WTC11 (cell line): ENCODE measurements around the gene ASTN2. TPM values are rescaled to one million over a fixed set of nuclear protein-coding genes. Genes with fewer than 3 reads are reported as not detected.

Experiments used
- ATAC-seq: fragments of 200-7000 bp; cut with Tn5 transposase; 2 replicates; pipeline ENCODE4 v1.10.0; 2021; ENCODE audit warnings: mild to moderate bottlenecking, moderate library complexity
- CTCF ChIA-PET: fragments of 300-600 bp; sonication (Branson Sonifier 250); formaldehyde crosslinking; loops from one replicate; lab custom pipeline; 2021; ENCODE audit warnings: antibody characterized with exemption; lab: Charles Lee
- POLR2A ChIA-PET: fragments of 350-600 bp; sonication (Branson Sonifier 250); formaldehyde crosslinking; loops from one replicate; lab custom pipeline; 2021; ENCODE audit warnings: antibody characterized with exemption; lab: Charles Lee
- DNase-seq: peaks from one replicate; pipeline ENCODE4 v3.0.0; 2021; ENCODE audit warnings: low spot score
- H3K27ac Mint-ChIP-seq: 2 replicates; pipeline ENCODE4 v1.8.0; 2021; ENCODE audit warnings: mixed read lengths
- H3K27me3 Mint-ChIP-seq: 2 replicates; pipeline ENCODE4 v1.8.0; 2021; ENCODE audit warnings: low read depth, mild to moderate bottlenecking, moderate library complexity, mixed read lengths
- H3K36me3 Mint-ChIP-seq: 2 replicates; pipeline ENCODE4 v1.8.0; 2021; ENCODE audit warnings: mixed read lengths
- H3K4me1 Mint-ChIP-seq: 2 replicates; pipeline ENCODE4 v1.8.0; 2022; ENCODE audit warnings: mixed read lengths
- H3K4me3 Mint-ChIP-seq: 2 replicates; pipeline ENCODE4 v1.8.0; 2021; ENCODE audit warnings: mild to moderate bottlenecking, moderate library complexity, mixed read lengths
- H3K9me3 Mint-ChIP-seq: 2 replicates; pipeline ENCODE4 v1.8.0; 2021; ENCODE audit warnings: mixed read lengths
- ATF1 ChIP-seq: sonication (generic); formaldehyde crosslinking; IDR thresholded peaks from 2 replicates; pipeline ENCODE4 v1.8.1; 2023; ENCODE audit warnings: mild to moderate bottlenecking, moderate library complexity, missing genetic modification reagents
- CBFB ChIP-seq: sonication (generic); formaldehyde crosslinking; IDR thresholded peaks from 2 replicates; pipeline ENCODE4 v1.8.1; 2022; ENCODE audit warnings: mild to moderate bottlenecking, low read depth, missing genetic modification reagents
- CREB1 ChIP-seq: sonication (generic); formaldehyde crosslinking; IDR thresholded peaks from 2 replicates; pipeline ENCODE4 v1.8.0; 2023; ENCODE audit warnings: mild to moderate bottlenecking, missing genetic modification reagents
- CREM ChIP-seq: sonication (generic); formaldehyde crosslinking; IDR thresholded peaks from 2 replicates; pipeline ENCODE4 v1.8.1; 2022; ENCODE audit warnings: mild to moderate bottlenecking, missing genetic modification reagents, moderate library complexity
- CTCF ChIP-seq: fragments of 200-600 bp; IDR thresholded peaks from 2 replicates; pipeline ENCODE4 v1.8.0; 2022; ENCODE audit warnings: antibody characterized with exemption
- E2F1 ChIP-seq: sonication (generic); formaldehyde crosslinking; IDR thresholded peaks from 2 replicates; pipeline ENCODE4 v1.8.0; 2022; ENCODE audit warnings: mild to moderate bottlenecking, missing genetic modification reagents
- E2F4 ChIP-seq: sonication (generic); formaldehyde crosslinking; IDR thresholded peaks from 2 replicates; pipeline ENCODE4 v1.8.1; 2022; ENCODE audit warnings: low read depth, mild to moderate bottlenecking, moderate library complexity, missing genetic modification reagents, borderline replicate concordance
- GTF2I ChIP-seq: fragments of 250-450 bp; sonication (Bioruptor Pico); conservative IDR thresholded peaks from 2 replicates; pipeline ENCODE4 v1.4.0; 2021; ENCODE audit warnings: mild to moderate bottlenecking
- HMGXB4 ChIP-seq: sonication (generic); formaldehyde crosslinking; IDR thresholded peaks from 2 replicates; pipeline ENCODE4 v1.8.1; 2023; ENCODE audit warnings: mild to moderate bottlenecking, moderate library complexity, missing genetic modification reagents
- IRF1 ChIP-seq: sonication (generic); formaldehyde crosslinking; IDR thresholded peaks from 2 replicates; pipeline ENCODE4 v1.8.0; 2023; ENCODE audit warnings: missing genetic modification reagents
- JAZF1 ChIP-seq: fragments of 250-450 bp; sonication (Bioruptor Pico); IDR thresholded peaks from 2 replicates; pipeline ENCODE4 v1.9.0; 2021; ENCODE audit warnings: moderate library complexity, mild to moderate bottlenecking, inconsistent platforms
- JUN ChIP-seq: sonication (generic); formaldehyde crosslinking; IDR thresholded peaks from 2 replicates; pipeline ENCODE4 v1.8.0; 2023; ENCODE audit warnings: mild to moderate bottlenecking, missing genetic modification reagents
- KAT7 ChIP-seq: sonication (generic); formaldehyde crosslinking; IDR thresholded peaks from 2 replicates; pipeline ENCODE4 v1.8.1; 2023; ENCODE audit warnings: missing genetic modification reagents, mild to moderate bottlenecking, borderline replicate concordance
- NR2C2 ChIP-seq: sonication (generic); formaldehyde crosslinking; IDR thresholded peaks from 2 replicates; pipeline ENCODE4 v1.8.0; 2022; ENCODE audit warnings: mild to moderate bottlenecking, missing genetic modification reagents
- PRRX2 ChIP-seq: fragments of 250-450 bp; sonication (Bioruptor Pico); IDR thresholded peaks from 2 replicates; pipeline ENCODE4 v1.8.0; 2021; ENCODE audit warnings: mild to moderate bottlenecking
- SP1 ChIP-seq: sonication (generic); formaldehyde crosslinking; conservative IDR thresholded peaks from 2 replicates; pipeline ENCODE4 v1.8.1; 2022; ENCODE audit warnings: missing genetic modification reagents
- STAT6 ChIP-seq: sonication (generic); formaldehyde crosslinking; conservative IDR thresholded peaks from 2 replicates; pipeline ENCODE4 v1.8.1; 2023; ENCODE audit warnings: mild to moderate bottlenecking, low read depth, missing genetic modification reagents, moderate library complexity
- USF2 ChIP-seq: sonication (generic); formaldehyde crosslinking; IDR thresholded peaks from 2 replicates; pipeline ENCODE4 v1.8.1; 2023; ENCODE audit warnings: mild to moderate bottlenecking, missing genetic modification reagents, moderate library complexity
- ZBTB21 ChIP-seq: sonication (generic); formaldehyde crosslinking; IDR thresholded peaks from 2 replicates; pipeline ENCODE4 v1.8.1; 2023; ENCODE audit warnings: mild to moderate bottlenecking, missing genetic modification reagents, borderline replicate concordance
- ZNF138 ChIP-seq: sonication (generic); formaldehyde crosslinking; conservative IDR thresholded peaks from 2 replicates; pipeline ENCODE4 v1.8.1; 2022; ENCODE audit warnings: mild to moderate bottlenecking, moderate library complexity, missing genetic modification reagents
- ZNF263 ChIP-seq: sonication (generic); formaldehyde crosslinking; IDR thresholded peaks from 2 replicates; pipeline ENCODE4 v1.8.1; 2022; ENCODE audit warnings: low read depth, mild to moderate bottlenecking, moderate library complexity, missing genetic modification reagents
- ZNF423 ChIP-seq: fragments of 250-450 bp; sonication (Bioruptor Pico); IDR thresholded peaks from 2 replicates; pipeline ENCODE4 v2.1.2; 2022; ENCODE audit warnings: mild to moderate bottlenecking, moderate library complexity
- total RNA-seq: library from RNA; stranded (reverse); gene quantifications from 3 replicates; pipeline ENCODE4 v1.2.3, GENCODE V29; 2021

The ASTN2 gene
- total RNA-seq, 1 experiment from 2014 or later: 16.2 TPM

- POLR2A ChIA-PET: no interaction called here
- Mint-ChIP-seq H3K4me1 (peaks cover 9% of the 10 kb centered on the region), H3K27ac (no peak overlapping the region), H3K9me3 (0 out of 2 replicates have a peak, but pooled peaks cover 4% of the 10 kb centered on the region), H3K27me3 (no peaks in the 10 kb centered on the region), H3K4me3 (no peak overlapping the region), H3K36me3 (peaks cover 29% of the 10 kb centered on the region)
- DNase-seq (no peak), ATAC-seq (no peak)
- CTCF ChIA-PET: interaction anchor here (2.5 kb wide), 1 partner anchor 37 kb away, joined by 6 read pairs; no protein-coding TSS in a partner anchor
- TF ChIP-seq PRRX2 (CRISPR knock-in tag) (no peak), CBFB (no peak), E2F4 (CRISPR knock-in tag) (no peak), ATF1 (no peak), GTF2I (CRISPR knock-in tag) (no peak), ZNF423 (no peak), JUN (CRISPR knock-in tag) (no peak), SP1 (CRISPR knock-in tag) (no peak), HMGXB4 (CRISPR knock-in tag) (no peak), NR2C2 (CRISPR knock-in tag) (no peak), IRF1 (CRISPR knock-in tag) (no peak), ZNF263 (CRISPR knock-in tag) (no peak), CREM (no peak)
Observed at GRCh38 chr9:116700279-116700678, 714.6 kb downstream of the ASTN2 start.

GRCh38 chr9:116697887-116698286 is 717.0 kb downstream of the ASTN2 start:
- ChIA-PET POLR2A (no interaction called here), CTCF (interaction anchor here (0.9 to 2.5 kb wide), 3 partner anchors 11 to 51 kb away, joined by 3 to 7 read pairs (median 6); partner anchors contain the start of gene TRIM32)
- H3K4me1 Mint-ChIP-seq: no peaks in the 10 kb centered on the region
- H3K27me3 Mint-ChIP-seq: no peaks in the 10 kb centered on the region
- H3K9me3 Mint-ChIP-seq: 0 out of 2 replicates have a peak, but pooled peaks cover 4% of the 10 kb centered on the region
- ATAC-seq (no peak), DNase-seq (no peak)
- H3K27ac Mint-ChIP-seq: no peak overlapping the region
- TF ChIP-seq SP1 (CRISPR knock-in tag) (no peak), CTCF (no peak), ATF1 (no peak), IRF1 (CRISPR knock-in tag) (no peak), KAT7 (no peak), JAZF1 (CRISPR knock-in tag) (no peak)
- H3K4me3 Mint-ChIP-seq: no peak overlapping the region
- H3K36me3 Mint-ChIP-seq: peaks cover 32% of the 10 kb centered on the region

- H3K36me3 Mint-ChIP-seq: peaks cover 27% of the 10 kb centered on the region
- no peak overlapping the region for H3K27ac Mint-ChIP-seq
- no peaks in the 10 kb centered on the region for H3K9me3 Mint-ChIP-seq
- no peaks in the 10 kb centered on the region for H3K4me1 Mint-ChIP-seq
- H3K4me3 Mint-ChIP-seq: no peak overlapping the region
- POLR2A ChIA-PET: no interaction called here
- H3K27me3 Mint-ChIP-seq: no peaks in the 10 kb centered on the region; the same call in 1 of the 2 replicates
- ATAC-seq: no peak
- CTCF ChIA-PET: interaction anchor here (0.7 to 2.4 kb wide), 2 partner anchors 10 to 223 kb away, joined by 3 to 7 read pairs; partner anchors contain the start of gene TRIM32
- DNase-seq: no peak
- TF ChIP-seq CREB1 (CRISPR knock-in tag) (no peak), ZBTB21 (CRISPR knock-in tag) (no peak), USF2 (no peak), STAT6 (CRISPR knock-in tag) (no peak), E2F1 (no peak), GTF2I (CRISPR knock-in tag) (no peak), ZNF138 (CRISPR knock-in tag) (no peak)
Observed at GRCh38 chr9:116697362-116697761, 717.5 kb downstream of the ASTN2 start.
